Measurements from ENCODE around the gene IL1RN. TPM values are rescaled to one million over a fixed set of nuclear protein-coding genes. Genes with fewer than 3 reads are reported as not detected.

Gene IL1RN
- total RNA-seq, 2 donors from 2014 or later = 18.5 to 44.3 TPM

GRCh38 chr2:113169586-113169985 is 42.2 kb downstream of the IL1RN start:
- peaks cover 77% of the 10 kb centered on the region for H3K4me1 Mint-ChIP-seq (ENCODE audit: low read depth)
- no peaks in the 10 kb centered on the region for H3K27me3 Mint-ChIP-seq (ENCODE audit: low read depth)
- peaks cover 3 to 4% of the 10 kb centered on the region in 2 donors for H3K9me3 Mint-ChIP-seq
- peak overlapping the region; percentile 29 to 54 for H3K4me3 Mint-ChIP-seq
- peak overlapping the region; percentile 90 for H3K27ac Mint-ChIP-seq
- no peak for DNase-seq
- no peak for ATAC-seq (replicated peaks in 1 of 2)
- peaks cover 6 to 9% of the 10 kb centered on the region in 2 donors for H3K36me3 Mint-ChIP-seq (ENCODE audit: insufficient read depth in 2 of 2)

GRCh38 chr2:113171334-113172075 is 44.1 kb downstream of the IL1RN start:
- H3K36me3 Mint-ChIP-seq (ENCODE audit: insufficient read depth in 2 of 2) = peaks cover 9 to 17% of the 10 kb centered on the region in 2 donors
- no peaks in the 10 kb centered on the region for H3K27me3 Mint-ChIP-seq (ENCODE audit: low read depth)
- peaks cover 75% of the 10 kb centered on the region for H3K4me1 Mint-ChIP-seq (ENCODE audit: low read depth)
- no peak for DNase-seq
- peak overlapping the region; percentile 1 to 14 for H3K4me3 Mint-ChIP-seq
- H3K27ac Mint-ChIP-seq = peak overlapping the region; percentile 67
- H3K9me3 Mint-ChIP-seq = peaks cover 3 to 4% of the 10 kb centered on the region in 2 donors
- ATAC-seq (replicated peaks in 1 of 2) = no peak

DNA sequence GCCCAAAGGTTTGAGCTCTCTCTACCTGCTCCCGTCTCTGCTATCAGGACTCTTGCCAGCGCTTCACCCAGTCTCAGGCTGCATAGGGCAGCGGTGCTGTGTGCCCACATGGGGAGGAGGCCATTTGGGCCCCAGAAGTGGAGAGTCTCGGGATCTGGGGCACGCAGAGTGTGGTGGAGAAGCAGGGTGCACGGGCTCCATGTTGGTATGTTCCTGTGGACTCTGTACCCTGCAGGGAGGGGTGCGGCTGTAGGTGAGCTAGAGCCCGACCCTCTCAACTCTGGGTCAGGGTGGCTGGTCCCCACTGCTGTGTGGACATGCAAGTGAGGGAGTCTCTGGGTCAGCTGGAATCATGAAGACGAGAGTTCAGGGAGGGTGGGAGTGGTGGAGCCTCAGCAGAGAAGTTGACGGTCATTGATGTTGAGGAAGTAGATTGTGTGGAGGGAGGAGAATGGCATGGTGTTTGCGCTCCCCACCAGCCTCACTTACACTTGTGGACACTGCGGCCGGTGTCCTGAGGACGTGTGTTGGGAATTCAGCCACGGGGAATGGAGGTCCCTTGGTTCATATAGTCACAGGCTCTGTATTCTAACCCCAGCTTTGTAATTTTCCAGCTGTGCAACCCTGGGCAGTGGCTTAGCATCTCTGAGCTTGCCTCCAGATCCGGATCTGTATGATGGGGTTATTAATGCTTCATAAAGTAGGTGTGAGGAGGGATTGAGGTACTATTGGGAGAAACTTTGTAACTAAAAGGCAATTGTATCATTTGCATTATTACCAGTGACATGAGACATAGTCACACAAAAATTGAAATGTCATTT is 45.5 kb downstream of the IL1RN start:
- Mint-ChIP-seq H3K36me3 (ENCODE audit: insufficient read depth in 2 of 2) (peaks cover 12 to 20% of the 10 kb centered on the region in 2 donors), H3K27ac (peak overlapping the region; percentile 91), H3K4me1 (ENCODE audit: low read depth) (peaks cover 75% of the 10 kb centered on the region), H3K4me3 (peak overlapping the region; percentile 78 to 89), H3K27me3 (ENCODE audit: low read depth) (no peaks in the 10 kb centered on the region), H3K9me3 (peaks cover 3 to 4% of the 10 kb centered on the region in 2 donors)
- ATAC-seq (replicated peaks in 1 of 2) (no peak), DNase-seq (no peak)

DNA sequence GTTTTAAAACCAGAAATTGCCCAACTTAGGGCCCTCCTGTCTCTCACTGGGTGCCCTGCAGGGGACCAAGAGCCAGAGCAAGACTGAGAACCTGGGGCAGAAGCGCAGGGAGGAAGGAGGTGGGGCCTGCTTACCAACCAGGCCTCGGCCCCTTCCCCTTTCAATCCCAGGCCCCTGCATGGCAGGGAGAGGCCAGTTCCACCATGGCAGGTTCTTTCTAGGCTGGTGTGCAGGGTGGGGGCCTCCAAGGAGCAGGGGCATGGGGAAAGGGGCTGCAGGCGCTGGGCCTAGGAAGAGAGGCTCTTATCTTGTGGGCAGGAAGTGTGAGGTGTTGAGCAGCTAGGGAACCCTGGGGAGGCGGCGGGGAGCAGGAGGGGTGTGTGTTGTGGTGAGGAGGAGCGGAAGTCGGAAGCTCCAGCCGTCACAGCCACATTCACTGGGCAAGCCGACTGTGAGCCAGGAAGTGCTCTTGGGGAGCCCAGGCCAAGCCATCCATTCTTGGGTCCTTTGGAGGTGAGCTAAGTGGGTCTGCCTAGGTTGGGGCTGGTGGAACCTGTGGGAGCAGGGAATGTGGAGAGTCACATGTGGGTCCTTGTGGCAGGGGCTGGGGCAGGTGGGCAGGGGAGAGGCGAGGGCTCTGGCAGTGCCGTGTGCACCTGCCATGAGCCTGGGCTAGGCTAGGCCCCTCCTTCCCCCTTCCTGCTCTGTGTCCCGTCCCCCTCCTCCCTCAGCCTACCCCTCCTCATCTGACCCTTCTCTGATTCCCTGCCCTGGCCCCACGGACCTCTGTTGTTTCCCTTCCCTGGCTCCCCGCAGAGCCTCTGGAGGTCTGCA is 46.4 kb downstream of the IL1RN start, which contains the start of gene PSD4:
PSD4 (plus strand) TSS at position 430 of the 834 bp plus-strand sequence. CDS start 8,486 bp downstream, outside the sequence.
- H3K27ac Mint-ChIP-seq = peak within 1 kb of the TSS; percentile 91
- H3K4me1 Mint-ChIP-seq (ENCODE audit: low read depth) = peaks cover 75% of the 10 kb centered on the region
- H3K9me3 Mint-ChIP-seq = peaks cover 3 to 4% of the 10 kb centered on the region in 2 donors
- DNase-seq (peak; percentile 89 to 91), ATAC-seq (replicated peaks in 1 of 2) (peak; percentile 82 to 84)
- no peaks in the 10 kb centered on the region for H3K27me3 Mint-ChIP-seq (ENCODE audit: low read depth)
- peak within 1 kb of the TSS; percentile 78 to 89 for H3K4me3 Mint-ChIP-seq
- H3K36me3 Mint-ChIP-seq (ENCODE audit: insufficient read depth in 2 of 2) = peaks cover 12 to 23% of the 10 kb centered on the region in 2 donors

- no peak for ATAC-seq (replicated peaks in 1 of 2)
- peaks cover 76% of the 10 kb centered on the region for H3K4me1 Mint-ChIP-seq (ENCODE audit: low read depth)
- H3K9me3 Mint-ChIP-seq = peaks cover 2 to 3% of the 10 kb centered on the region in 2 donors
- peak overlapping the region; percentile 91 for H3K27ac Mint-ChIP-seq
- no peak for DNase-seq
- H3K36me3 Mint-ChIP-seq (ENCODE audit: insufficient read depth in 2 of 2) = peaks cover 12 to 29% of the 10 kb centered on the region in 2 donors
- H3K27me3 Mint-ChIP-seq (ENCODE audit: low read depth) = no peaks in the 10 kb centered on the region
- H3K4me3 Mint-ChIP-seq = peak overlapping the region; percentile 78 to 89
Measured at GRCh38 chr2:113174376-113174750, 47.0 kb downstream of the IL1RN start.

- peak overlapping the region; percentile 78 to 89 for H3K4me3 Mint-ChIP-seq
- H3K36me3 Mint-ChIP-seq (ENCODE audit: insufficient read depth in 2 of 2) = peaks cover 12 to 26% of the 10 kb centered on the region in 2 donors
- peaks cover 2 to 3% of the 10 kb centered on the region in 2 donors for H3K9me3 Mint-ChIP-seq
- DNase-seq (peak; percentile 78 to 86), ATAC-seq (replicated peaks in 1 of 2) (peak; percentile 74 to 75)
- no peaks in the 10 kb centered on the region for H3K27me3 Mint-ChIP-seq (ENCODE audit: low read depth)
- H3K4me1 Mint-ChIP-seq (ENCODE audit: low read depth) = peaks cover 76% of the 10 kb centered on the region
- H3K27ac Mint-ChIP-seq = peak overlapping the region; percentile 62
Measured at GRCh38 chr2:113175042-113175628, 47.7 kb downstream of the IL1RN start.

- Mint-ChIP-seq H3K4me1 (ENCODE audit: low read depth) (peaks cover 82% of the 10 kb centered on the region), H3K4me3 (peak overlapping the region; percentile 78 to 89), H3K27me3 (ENCODE audit: low read depth) (no peaks in the 10 kb centered on the region), H3K36me3 (ENCODE audit: insufficient read depth in 2 of 2) (peaks cover 12 to 29% of the 10 kb centered on the region in 2 donors), H3K27ac (peak overlapping the region; percentile 80), H3K9me3 (peaks cover 2 to 3% of the 10 kb centered on the region in 2 donors)
- DNase-seq (peak; percentile 48 to 49), ATAC-seq (replicated peaks in 1 of 2) (no peak)
Measured at GRCh38 chr2:113175736-113176695, 48.6 kb downstream of the IL1RN start.

DNA sequence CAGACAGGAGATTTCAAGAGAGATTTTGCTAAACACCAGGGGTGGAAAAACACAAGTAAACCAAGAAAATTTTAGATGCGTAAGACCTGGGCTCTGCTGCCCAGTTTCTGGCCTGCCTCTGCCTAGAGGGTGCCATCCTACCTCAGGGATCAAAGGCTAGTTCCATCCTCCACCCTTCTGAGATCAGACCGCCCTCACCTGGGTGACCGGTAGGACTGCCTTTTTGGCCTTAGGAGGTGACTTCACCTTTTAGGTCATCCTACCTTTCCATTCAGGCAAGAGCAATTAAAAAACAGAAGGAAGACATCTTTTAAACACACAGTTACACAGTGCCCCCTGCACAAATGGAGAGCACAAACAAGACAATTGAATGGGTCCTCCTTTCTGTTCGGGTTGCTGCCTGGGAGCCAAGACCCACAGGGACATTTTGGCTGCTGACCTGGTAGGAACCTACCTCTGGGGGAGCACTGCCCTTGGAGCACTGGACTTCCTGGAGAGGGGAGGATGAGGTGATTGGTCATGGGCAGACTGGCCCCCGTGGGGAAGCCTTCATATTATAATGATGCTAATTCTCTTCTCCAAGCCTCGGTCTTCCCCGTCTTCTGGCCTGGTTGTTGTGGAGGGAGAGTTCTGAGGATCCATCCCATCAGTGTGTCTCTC is 49.4 kb downstream of the IL1RN start:
- H3K27me3 Mint-ChIP-seq (ENCODE audit: low read depth) = no peaks in the 10 kb centered on the region
- H3K27ac Mint-ChIP-seq = peak overlapping the region; percentile 80
- peak overlapping the region; percentile 78 to 89 for H3K4me3 Mint-ChIP-seq
- peaks cover 82% of the 10 kb centered on the region for H3K4me1 Mint-ChIP-seq (ENCODE audit: low read depth)
- no peaks in the 10 kb centered on the region for H3K9me3 Mint-ChIP-seq
- peaks cover 11 to 26% of the 10 kb centered on the region in 2 donors for H3K36me3 Mint-ChIP-seq (ENCODE audit: insufficient read depth in 2 of 2)
- no peak for DNase-seq
- ATAC-seq (replicated peaks in 1 of 2) = no peak

DNA sequence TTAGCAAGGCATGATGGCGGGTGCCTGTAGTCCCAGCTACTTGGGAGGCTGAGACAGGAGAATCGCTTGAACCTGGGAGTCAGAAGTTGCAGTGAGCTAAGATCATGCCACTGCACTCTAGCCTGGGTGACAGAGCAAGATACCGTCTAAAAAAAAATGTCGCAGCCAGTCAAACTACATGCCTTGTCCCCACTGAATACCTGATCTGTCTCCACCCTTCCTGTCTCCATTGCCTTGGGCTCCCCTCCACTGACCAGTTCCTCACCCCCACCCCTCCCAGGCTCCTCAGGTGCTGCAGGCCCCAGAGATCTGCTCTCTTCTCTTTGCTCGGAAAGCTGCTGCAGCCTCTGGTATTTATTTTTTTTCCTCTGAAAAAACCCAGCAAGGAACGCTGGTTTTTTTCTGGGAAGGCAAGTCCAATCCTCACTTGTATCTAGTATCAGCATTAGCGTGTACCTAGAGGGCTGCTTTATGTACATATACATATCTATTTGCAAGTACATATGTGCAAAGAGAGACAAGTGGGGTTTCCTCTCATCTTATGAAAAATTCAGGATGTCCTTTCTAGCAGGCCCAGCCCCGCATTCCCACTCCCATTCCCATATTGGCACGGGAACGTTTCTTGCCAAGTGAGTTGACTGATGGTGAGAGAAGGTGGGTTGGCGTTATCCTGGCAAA is 50.8 kb downstream of the IL1RN start:
- Mint-ChIP-seq H3K27me3 (ENCODE audit: low read depth) (no peaks in the 10 kb centered on the region), H3K36me3 (ENCODE audit: insufficient read depth in 2 of 2) (peaks cover 15 to 28% of the 10 kb centered on the region in 2 donors), H3K4me3 (peak overlapping the region; percentile 68 to 88), H3K4me1 (ENCODE audit: low read depth) (peaks cover 81% of the 10 kb centered on the region), H3K27ac (peak overlapping the region; percentile 66), H3K9me3 (no peaks in the 10 kb centered on the region)
- no peak for ATAC-seq (replicated peaks in 1 of 2)
- DNase-seq = no peak

- DNase-seq (peak; percentile 66 to 82), ATAC-seq (replicated peaks in 1 of 2) (peak; percentile 56 to 59)
- Mint-ChIP-seq H3K4me1 (ENCODE audit: low read depth) (peaks cover 81% of the 10 kb centered on the region), H3K27ac (peak overlapping the region; percentile 66), H3K36me3 (ENCODE audit: insufficient read depth in 2 of 2) (peaks cover 16 to 34% of the 10 kb centered on the region in 2 donors), H3K27me3 (ENCODE audit: low read depth) (no peaks in the 10 kb centered on the region), H3K4me3 (peak overlapping the region; percentile 68 to 88), H3K9me3 (no peaks in the 10 kb centered on the region)
Measured at GRCh38 chr2:113178891-113179290, 51.5 kb downstream of the IL1RN start.
